NOMO-1 (cell line): ENCODE results near the gene MAP3K13.
A peak's percentile ranks its signal among the peaks of the same experiment; 100 is the strongest.

Source experiments
- DNase-seq, 2 experiments: peaks; one replicate each; lab custom pipeline; 2025; ENCODE audit not compliant: unreplicated experiment in 2 of 2; lab: John Stamatoyannopoulos, UW

MAP3K13 gene, protein sequence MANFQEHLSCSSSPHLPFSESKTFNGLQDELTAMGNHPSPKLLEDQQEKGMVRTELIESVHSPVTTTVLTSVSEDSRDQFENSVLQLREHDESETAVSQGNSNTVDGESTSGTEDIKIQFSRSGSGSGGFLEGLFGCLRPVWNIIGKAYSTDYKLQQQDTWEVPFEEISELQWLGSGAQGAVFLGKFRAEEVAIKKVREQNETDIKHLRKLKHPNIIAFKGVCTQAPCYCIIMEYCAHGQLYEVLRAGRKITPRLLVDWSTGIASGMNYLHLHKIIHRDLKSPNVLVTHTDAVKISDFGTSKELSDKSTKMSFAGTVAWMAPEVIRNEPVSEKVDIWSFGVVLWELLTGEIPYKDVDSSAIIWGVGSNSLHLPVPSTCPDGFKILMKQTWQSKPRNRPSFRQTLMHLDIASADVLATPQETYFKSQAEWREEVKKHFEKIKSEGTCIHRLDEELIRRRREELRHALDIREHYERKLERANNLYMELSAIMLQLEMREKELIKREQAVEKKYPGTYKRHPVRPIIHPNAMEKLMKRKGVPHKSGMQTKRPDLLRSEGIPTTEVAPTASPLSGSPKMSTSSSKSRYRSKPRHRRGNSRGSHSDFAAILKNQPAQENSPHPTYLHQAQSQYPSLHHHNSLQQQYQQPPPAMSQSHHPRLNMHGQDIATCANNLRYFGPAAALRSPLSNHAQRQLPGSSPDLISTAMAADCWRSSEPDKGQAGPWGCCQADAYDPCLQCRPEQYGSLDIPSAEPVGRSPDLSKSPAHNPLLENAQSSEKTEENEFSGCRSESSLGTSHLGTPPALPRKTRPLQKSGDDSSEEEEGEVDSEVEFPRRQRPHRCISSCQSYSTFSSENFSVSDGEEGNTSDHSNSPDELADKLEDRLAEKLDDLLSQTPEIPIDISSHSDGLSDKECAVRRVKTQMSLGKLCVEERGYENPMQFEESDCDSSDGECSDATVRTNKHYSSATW

DNA sequence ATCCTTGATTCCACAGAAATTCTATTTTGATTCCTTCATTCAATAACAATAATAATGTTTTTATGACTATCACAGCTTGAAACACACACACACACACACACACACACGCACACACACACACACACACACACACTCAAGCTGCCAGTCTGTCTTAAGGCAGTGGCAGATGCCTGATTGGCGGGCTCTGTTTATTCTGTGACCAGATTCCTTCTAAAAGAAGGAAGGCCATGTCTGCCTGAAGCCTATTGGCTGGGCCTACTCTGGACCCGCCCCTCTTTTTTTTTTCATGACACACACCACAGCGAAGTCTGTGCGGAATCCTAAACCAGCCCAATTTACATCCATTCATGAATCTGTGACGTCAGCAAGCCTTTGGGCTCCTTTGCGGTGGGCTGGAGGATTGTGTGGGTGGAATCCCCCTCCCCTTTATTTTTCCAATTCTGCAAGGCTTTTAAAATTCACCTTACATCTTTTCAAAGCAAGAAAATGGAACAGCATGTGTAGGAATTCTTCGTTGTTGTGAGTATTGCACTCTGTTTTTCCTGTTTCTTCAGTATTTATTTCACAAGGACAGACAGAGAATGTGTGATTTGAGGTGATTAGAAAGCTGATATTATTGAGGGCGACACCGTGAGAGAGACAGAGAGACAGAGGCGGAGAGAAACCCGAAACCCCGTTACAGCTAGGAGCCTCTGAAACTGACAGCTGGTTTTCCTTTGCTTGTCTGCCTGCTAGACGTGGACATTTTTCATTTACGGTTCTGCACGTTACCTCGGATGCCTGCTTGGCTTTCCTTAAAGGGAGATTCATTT lies at the start of gene MAP3K13:
MAP3K13 (plus strand) TSS at position 287 of the 812 bp plus-strand sequence. CDS start 65,446 bp downstream, outside the sequence.
- DNase-seq = peak; percentile 68 to 89

DNA sequence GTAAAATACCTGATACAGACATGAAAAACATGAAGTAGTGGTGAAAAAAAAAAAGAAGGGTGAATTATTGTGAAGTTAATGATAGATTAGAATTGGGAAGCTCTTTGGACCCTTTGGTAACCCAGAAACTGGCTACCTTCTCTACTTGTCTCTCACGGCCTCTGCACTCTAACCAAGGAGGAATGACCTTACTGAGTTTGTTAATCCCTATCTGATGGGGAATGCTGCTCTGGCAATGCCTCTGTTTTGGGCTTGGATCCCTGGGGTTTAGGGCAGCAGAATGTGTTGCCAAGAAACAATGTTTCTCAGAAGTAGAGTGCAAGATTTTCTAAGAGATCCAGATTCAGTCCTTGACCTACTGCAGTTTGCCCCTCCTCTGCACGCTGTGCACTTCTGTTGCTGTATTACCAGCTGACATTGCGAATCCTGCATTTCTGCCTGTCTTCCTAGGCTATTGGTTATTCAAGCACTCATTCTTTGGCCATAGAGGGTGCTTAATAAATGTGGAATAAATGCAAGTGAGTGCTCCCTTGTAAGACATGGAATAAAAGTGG lies 49.2 kb upstream of the MAP3K13 start:
- no peak for DNase-seq

DNA sequence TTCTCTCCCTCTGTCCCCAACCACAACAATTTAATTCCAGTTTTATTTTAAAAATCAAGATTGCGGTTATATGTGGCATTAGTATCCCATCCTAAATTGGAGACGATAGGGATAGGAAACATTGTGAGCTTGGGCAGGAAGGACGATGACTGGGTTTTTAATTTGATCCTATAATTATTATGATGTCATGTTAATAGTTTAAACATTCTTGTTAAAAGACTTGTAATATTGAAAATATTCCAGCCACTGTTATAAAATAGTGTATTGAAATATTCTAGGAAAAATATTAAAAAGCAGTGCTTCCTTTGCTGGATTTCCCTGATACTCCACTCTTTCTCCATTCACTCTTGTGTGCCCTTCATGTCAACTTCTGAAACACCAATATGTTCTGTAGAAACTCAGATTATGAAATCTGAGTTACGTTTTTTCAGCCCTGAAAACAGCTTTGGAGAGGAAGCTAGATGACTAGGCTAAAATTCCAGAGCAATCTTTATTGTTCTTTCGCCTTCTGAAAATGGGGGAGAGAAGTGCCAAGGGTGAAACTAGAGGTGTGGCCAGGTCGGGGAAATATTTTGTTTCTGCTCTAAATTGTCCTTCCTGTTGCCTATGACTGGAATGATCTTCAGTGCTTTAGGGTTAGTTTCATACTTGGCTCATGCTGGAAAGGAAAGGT lies 46.1 kb upstream of the MAP3K13 start:
- DNase-seq = peak; percentile 93 to 94

DNA sequence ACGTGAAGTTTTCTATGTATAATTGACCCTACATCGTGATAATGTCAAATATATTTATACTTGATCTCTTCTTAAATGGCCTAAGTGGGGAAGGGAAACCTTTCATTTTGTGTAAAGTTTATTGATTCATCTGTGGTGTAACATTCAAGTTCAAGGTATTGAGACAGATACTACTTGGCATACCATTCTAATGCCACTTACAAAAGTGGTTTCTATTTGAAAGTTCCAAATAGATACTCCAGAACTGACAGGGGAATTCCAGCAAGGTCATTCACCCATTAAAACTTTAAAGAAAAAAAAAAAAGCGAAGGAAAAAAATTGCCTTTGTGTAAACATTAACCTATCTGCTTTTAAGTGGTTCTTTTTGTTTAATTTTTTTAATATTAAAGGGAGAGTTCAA lies 45.3 kb upstream of the MAP3K13 start:
- DNase-seq = peak in 1 of 2 experiments; percentile 50

DNA sequence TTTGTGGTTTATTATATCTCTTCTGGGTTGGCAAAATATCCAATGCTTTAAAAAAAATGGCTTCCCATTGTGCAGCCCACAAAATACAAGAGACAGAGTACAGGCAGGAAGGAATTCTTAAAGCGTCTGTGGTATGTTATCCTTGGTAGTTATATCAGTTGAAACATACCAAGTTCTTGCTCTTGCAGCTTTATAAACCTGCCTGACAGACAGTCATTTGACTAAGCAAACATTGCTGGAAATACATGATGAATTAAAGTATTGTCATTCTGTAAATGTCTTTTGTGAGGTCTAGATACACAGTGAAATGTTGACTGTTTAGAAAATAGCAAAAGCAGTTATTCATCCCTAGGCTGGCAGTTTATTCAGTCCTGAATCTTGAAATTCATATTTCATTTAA lies 44.8 kb upstream of the MAP3K13 start:
- no peak for DNase-seq

DNA sequence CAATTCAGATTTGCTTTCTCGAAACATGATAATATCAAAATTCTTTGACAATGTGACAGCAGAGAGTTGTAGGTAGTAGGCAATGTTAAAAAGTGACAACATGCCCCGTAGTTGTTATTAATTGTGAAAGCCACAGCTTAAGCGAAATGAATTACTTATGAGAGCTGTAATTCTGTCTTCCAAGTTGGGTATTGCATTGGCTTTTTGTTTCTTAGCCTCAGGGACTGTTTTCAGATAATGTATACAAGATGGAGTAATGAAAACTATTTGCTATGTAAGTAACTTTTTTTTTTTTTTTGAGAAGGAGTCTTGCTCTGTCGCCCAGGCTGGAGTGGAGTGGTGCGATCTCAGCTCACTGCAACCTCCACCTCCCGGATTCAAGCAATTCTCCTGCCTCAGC lies 43.1 kb upstream of the MAP3K13 start:
- no peak for DNase-seq

DNA sequence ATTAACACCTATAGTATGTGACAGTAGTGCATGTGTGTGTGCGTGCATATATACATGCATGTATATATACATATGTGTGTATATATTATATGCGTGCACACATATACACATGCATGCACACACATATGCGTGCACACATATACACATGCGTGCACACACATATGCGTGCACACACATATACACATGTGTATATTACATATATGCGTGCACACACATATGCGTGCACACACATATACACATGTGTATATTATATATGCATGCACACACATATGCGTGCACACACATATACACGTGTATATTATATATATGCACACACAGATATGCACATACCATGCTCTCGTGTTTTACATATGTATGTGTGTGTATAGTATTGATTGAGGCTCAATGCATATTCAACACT lies 42.0 kb upstream of the MAP3K13 start:
- DNase-seq = no peak

DNA sequence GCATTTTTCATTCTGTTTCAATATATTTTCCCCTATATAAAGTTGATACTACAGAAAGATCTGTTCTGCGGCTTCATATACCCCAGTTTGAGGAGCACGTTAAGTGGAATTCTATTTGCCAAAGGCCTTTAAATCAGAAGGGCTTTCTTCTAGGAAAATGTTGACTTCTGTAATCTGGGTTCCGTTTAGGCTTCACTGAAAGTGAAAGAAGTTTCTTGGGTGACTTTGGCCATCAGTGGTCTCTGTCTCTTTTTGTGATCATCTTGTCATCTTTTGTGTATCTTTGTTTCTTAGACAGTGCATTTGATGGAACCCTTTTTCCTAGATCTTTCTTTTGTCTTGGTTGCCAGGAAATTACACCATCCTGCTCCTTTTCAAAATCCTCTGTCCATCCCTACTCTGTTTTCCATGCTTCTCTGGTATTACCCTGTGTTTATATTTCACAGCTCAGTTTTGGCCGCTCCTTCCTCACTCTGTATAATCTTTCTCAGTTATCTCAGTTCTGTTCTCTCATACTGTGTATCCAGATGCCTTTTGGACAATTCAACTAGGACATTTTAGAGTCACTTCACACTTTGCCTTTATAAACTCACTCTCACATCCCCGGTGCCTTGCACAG lies 40.7 kb upstream of the MAP3K13 start:
- DNase-seq = no peak

DNA sequence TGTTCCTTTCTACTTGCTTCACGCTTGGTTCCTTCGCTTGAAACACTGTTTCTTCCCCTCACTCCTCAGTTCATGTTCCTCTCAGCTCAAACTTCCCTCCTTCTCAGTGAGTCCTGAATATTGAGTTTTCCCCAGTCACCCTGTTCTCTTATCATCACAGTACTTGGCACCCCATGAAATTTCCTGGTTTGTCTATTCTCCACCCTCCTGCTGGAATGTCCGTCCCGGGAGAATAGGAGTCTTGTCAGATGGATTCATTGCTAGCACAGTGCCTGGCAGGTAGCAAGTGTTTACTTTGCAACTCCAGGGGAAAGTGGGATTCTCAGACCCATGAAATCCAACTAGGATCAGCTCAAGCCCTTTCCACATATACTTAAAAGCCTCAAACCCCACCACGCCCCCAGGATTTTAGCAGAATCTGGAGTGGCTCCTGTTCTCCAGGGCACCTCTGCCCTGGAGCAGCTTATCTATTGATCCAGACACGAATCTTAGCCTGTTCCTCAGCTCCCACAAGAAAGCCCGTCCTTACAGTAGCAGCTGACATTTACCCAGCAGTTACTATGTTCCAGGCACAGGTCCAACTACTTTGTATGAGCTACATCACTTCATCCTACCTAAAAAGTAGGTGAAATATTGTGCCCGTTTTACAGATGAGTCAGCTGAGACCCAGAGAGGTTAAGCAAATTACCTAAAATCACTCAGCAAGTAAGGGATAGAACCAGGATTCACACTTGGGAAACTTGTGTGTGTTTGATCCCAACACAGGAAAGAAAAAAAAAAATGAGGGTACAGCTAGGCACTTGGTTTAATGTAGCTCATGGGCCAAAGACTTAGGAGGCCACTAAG lies 36.8 kb upstream of the MAP3K13 start:
- DNase-seq = no peak

DNA sequence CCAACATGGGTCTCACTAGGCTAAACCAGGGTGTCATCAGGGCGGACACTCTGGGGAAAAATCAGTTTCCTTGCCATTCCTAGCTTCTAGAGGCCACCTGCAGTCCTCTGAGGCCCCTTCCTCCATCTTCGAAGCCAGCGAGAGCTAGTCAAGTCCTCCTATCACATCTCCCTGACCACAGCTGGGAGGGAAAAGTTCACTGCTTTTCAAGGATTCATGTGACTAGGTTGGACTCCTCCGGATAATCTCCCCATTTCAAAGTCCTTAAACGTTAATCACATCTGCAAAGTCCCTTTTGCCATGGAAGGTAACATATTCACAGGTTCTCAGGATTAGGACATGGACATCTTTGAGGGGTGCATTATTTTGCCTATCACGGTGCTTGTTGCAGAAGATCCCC lies 35.9 kb upstream of the MAP3K13 start:
- DNase-seq = no peak

DNA sequence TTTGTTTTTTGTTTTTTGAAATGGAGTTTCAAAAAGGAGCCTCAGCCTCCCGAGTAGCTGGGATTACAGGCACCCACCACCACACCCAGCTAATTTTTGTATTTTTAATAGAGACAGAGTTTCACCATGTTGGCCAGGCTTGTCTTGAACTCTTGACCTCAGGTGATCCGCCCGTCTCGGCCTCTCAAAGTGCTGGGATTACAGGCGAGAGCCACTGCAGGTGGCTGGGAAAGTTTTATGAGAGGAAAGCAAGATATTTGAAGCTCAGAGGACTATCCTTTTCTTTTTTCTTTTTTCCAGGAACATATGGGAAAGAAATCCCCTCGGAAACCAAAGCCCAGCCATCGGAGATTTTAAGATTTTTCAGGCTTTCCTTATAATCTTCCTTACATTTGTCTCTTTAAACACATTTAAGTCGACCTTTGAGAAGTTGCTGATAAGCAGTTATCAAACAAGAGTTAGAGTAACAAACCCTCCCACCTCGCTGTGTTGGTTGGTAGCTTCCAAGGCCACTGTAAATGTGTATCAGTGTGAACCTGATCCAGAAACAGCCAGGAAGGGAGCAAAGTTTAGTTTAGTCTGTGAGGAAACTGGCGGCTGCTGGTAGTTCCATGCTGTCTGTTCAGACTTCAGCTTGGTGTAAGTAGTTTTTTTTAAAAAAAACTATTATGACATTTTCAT lies 34.5 kb upstream of the MAP3K13 start:
- DNase-seq = no peak

DNA sequence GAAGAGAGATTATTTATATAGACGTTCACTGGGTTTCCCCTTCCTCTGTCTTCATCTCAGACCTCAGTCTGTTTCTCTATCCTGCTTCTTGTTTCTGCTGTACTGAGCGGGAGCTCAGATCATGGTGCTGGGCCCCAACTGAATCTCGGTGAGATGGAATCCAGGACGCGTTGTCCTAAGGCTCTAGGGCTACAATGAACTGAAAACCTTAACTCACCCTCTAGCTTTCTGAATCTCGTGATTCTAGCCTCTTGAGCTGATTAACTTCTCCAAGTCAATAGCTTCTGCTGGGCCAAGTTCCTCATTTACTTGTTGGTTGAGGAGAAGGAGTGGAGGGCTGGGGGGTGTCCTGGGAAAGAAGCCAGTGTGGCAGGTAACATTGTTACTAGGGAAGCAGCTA lies 32.7 kb upstream of the MAP3K13 start:
- peak; percentile 65 to 81 for DNase-seq

DNA sequence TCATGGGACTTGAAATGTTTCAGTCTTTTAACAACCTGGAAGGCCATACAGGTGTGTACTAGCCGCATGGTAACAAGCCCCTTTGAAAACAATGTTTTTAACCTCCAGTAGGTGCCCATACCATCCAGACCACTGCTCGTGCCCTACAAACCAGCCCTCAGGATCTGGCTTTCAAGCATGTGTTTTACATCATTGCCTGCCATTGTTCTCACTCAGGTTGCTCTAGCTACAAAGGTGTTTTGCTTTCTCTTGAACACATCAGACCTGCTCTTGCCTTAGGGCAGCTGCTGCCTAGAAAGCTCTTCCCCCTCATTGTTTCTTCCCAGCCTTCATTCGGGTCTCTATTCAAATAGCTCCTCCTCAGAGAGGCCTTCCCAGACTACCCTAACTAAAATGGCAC lies 32.3 kb upstream of the MAP3K13 start:
- no peak for DNase-seq

DNA sequence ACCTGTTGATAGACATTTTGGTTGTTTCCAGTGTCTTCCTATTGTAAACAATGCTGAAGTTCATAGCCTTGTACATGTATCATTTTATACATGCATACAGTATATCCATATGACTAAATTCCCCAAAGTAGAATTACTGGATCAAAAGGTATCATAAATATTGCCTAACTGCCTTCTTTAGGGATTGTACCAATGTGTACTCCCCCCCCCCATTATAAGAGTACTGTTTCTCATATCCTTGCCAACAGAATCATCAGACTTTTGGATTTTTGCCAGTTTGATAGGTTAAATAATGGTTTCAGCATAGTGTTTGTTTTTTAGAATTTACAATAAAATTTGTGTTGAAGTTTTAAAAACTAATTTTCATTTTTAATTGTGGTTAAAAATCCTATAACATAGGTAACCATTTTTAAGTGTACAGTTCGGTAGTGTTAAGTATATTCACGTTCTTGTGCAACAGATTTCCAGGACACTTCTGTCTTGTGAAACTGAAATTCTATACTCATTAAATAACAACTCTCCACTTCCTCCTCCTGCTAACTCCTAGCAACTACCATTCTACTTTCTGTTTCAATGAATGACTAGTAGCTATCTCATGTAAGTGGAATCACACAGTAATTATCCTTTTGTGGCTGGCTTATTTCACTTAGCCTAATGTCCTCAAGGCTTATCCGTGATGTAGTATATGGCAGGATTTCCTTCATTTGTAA lies 30.8 kb upstream of the MAP3K13 start:
- DNase-seq = peak; percentile 63 to 100

DNA sequence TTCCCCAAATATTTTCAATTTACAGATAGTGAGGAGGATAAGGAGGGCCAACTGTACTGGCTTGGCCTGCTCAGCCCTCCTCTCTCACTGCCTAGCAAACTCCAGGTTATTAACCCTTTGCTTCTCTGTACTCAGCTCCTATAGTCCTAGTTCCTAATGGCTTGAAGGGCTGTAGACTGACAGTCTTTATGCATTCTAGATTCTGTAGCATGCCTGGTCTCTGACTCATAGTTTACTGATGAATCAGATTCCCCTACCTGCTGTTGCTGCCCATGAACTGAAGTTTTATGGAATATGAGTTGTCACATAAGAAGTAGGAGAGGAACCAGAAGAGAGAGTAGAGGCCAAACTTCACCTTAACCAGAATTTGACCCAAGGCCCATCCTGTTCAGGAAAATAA lies 27.1 kb upstream of the MAP3K13 start:
- DNase-seq = no peak

DNA sequence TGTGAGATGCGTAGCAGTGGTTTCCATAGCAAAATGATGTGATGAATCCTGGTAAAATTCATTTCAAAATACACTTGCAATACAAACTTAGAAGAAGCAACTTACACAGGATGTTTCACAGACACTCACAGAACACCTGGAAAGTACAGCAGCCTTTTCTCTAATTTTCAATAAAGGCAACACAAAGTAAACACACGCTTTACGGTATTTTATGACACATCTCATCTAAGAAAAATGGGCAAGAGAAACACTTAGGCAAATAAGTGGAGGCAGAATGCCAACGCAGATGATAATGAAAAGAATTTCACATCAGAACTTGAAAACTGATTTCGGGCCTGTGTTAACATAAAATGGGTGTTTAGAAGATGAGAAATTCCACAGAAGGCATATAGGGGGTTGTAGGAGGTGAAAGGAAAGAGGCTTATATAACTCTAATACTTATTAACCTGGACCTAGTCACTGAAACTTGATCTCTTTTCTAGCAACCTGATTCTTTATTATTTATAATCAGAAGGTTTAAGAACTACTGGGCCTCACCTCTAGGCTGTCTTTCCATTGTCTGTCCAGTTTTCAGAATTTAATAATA lies 25.6 kb upstream of the MAP3K13 start:
- DNase-seq = no peak

DNA sequence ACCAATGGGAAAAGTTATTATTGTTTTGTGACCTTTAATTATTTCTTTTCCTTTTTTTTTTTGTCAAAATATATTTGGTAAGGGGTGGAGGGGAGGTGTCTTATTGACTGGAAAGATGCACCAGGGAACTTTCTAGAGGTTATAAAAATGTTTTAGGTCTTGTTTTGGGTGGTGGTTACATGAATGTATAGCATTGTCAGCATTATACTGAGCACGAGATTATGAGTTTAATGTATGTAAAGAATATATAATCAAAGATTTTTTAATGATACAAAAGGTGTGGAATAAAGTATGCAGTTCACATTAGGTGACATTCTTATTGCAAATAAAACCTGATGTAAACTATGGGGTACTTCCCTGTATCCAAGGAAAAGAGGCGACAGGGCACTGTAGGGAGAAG lies 23.0 kb upstream of the MAP3K13 start:
- no peak for DNase-seq
